ENCODE results near the gene PUM1. TPM values are rescaled to one million over a fixed set of nuclear protein-coding genes. Genes with fewer than 3 reads are reported as not detected.

Gene PUM1
- total and polyA plus RNA-seq, 9 donors: 36.3 to 125 (median 112) TPM

DNA sequence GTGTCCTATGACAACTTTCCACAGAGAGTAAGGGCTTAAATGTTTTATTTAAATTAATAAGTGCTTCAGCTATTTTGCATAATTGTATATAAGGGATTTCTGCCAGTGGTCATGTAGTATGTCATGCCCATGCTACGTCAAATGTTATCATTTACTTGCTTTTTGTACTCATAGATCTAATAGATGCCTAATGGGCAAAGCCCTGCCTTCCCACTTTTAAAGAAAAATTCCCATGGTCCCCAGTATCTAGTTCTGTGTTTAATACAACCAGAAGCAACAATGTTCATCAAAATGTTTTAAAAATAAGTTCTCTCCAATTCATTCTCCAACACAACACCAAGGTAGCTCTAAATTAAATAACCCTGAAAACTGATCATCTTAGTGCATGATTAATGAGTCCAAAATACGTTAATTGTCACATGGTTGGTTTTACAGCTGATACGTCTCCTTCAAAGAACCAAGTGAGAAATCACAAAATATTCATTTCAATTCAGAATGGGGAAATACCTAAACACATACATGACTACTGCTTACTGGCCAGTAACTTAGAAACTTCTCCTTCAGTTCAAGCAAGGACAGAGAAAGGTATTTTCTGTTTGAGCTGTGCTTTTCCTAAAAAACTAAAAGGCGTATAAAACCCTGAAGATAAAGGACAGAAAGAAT is 107.8 kb downstream of the PUM1 start:
- Histone ChIP-seq H3K4me1 (ENCODE audit: insufficient read depth) (peaks cover 3% of the 10 kb centered on the region), H3K36me3 (no peaks in the 10 kb centered on the region), H3K27ac (no peak overlapping the region), H3K27me3 (no peaks in the 10 kb centered on the region), H3K4me3 (no peak overlapping the region), H3K9me3 (no peaks in the 10 kb centered on the region)
- intact Hi-C loops (cut with DNase I): no loop called here
- DNase-seq: no peak
- TF ChIP-seq POLR2A (IDR thresholded peaks at IDR 0.05) (no peak), EP300 (IDR thresholded peaks at IDR 0.05) (no peak)
- TF ChIP-seq, protein P1, sequence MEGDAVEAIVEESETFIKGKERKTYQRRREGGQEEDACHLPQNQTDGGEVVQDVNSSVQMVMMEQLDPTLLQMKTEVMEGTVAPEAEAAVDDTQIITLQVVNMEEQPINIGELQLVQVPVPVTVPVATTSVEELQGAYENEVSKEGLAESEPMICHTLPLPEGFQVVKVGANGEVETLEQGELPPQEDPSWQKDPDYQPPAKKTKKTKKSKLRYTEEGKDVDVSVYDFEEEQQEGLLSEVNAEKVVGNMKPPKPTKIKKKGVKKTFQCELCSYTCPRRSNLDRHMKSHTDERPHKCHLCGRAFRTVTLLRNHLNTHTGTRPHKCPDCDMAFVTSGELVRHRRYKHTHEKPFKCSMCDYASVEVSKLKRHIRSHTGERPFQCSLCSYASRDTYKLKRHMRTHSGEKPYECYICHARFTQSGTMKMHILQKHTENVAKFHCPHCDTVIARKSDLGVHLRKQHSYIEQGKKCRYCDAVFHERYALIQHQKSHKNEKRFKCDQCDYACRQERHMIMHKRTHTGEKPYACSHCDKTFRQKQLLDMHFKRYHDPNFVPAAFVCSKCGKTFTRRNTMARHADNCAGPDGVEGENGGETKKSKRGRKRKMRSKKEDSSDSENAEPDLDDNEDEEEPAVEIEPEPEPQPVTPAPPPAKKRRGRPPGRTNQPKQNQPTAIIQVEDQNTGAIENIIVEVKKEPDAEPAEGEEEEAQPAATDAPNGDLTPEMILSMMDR (IDR thresholded peaks at IDR 0.05): no peak
- WGBS, 3 donors: 84 to 89% (median 88%) methylated on average over 4 of the region's 4 CpGs

DNA sequence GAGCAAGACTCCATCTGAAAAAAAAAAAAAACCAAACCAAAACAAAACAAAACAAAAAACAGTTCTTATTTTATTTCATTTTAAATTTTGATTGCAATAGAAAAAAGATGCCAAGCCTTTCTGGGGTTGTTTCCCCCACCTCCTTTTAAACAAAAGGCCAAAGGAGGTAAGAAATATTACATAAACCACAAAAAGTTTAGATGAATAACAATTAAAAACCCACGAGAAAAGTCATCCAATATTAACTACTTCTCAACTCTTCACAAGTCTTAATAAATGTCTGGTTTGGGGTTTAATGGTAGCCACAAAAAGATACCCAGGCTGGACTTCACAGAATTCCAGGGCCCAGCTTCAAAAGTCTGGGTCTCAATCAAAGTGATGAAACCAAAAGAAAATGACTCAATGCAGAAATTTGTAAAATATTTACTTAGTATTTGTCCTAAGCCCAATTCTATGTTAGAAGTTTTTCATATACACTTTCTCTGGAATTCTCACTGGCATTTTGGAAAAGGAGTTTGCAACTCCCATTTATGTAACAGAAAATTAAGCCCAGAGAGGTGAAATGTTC is 110.0 kb downstream of the PUM1 start:
- TF ChIP-seq, protein P1 (IDR thresholded peaks at IDR 0.05): no peak
- TF ChIP-seq EP300 (IDR thresholded peaks at IDR 0.05) (no peak), POLR2A (IDR thresholded peaks at IDR 0.05) (no peak)
- WGBS, 3 donors: 10 to 16% (median 14%) methylated on average over 1 of the region's 1 CpG
- no peak for DNase-seq
- Histone ChIP-seq H3K36me3 (no peaks in the 10 kb centered on the region), H3K4me1 (ENCODE audit: insufficient read depth) (peaks cover 3% of the 10 kb centered on the region), H3K27me3 (no peaks in the 10 kb centered on the region), H3K27ac (no peak overlapping the region), H3K9me3 (no peaks in the 10 kb centered on the region), H3K4me3 (no peak overlapping the region)
- intact Hi-C loops (cut with DNase I): no loop called here

DNA sequence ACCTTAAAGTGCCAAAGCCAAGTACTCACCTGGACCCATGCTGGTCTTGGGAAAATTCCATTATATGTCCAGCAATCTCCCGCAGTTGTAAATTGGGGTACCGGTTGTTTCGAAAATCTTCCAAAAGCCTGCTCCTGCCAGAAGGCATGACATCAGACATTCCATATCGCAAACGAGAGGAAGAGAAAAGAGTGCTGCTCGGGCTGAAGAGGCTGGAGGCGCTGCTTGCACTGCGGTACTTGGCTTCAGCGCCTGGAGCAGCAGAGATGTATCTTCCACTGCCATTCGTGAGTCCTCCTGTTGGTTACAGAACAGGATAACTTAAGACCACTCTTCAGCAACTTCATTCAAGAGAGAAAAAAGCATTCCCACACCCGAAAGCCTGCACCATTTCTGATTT is 111.8 kb downstream of the PUM1 start:
- no peaks in the 10 kb centered on the region for H3K27me3 ChIP-seq
- H3K36me3 ChIP-seq: no peaks in the 10 kb centered on the region
- DNase-seq: no peak
- 92 to 93% (median 92%) methylated on average over 11 of the region's 11 CpGs for WGBS, 3 donors
- intact Hi-C loops (cut with DNase I): no loop called here
- H3K27ac ChIP-seq: no peak overlapping the region
- H3K9me3 ChIP-seq: no peaks in the 10 kb centered on the region
- TF ChIP-seq EP300 (IDR thresholded peaks at IDR 0.05): no peak
- H3K4me1 ChIP-seq (ENCODE audit: insufficient read depth): peaks cover 3% of the 10 kb centered on the region
- H3K4me3 ChIP-seq: no peak overlapping the region

DNA sequence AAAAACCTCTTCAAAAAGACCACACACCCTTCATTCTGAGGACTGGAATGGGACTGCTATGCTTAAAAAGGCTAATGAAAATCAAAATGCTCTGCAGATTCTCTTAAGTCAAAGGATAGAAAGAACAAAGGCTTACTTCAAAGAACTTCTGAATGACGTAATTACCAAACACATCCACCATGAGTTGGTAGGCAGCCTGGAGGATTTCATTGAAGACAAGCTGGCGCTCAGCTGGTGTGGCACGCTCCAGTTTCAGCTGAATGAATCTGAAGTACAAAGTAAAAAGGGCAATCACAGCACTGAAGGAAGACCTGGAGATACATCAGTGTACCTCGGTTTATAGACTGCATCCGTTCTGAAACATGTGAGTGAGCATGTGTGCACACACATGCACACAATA is 113.4 kb downstream of the PUM1 start:
- 88 to 93% (median 92%) methylated on average over 5 of the region's 5 CpGs for WGBS, 3 donors
- DNase-seq: no peak
- Histone ChIP-seq H3K36me3 (no peaks in the 10 kb centered on the region), H3K4me3 (no peak overlapping the region), H3K27ac (no peak overlapping the region), H3K4me1 (ENCODE audit: insufficient read depth) (peaks cover 2% of the 10 kb centered on the region), H3K27me3 (no peaks in the 10 kb centered on the region), H3K9me3 (no peaks in the 10 kb centered on the region)
- TF ChIP-seq, protein P1 (IDR thresholded peaks at IDR 0.05): no peak
- TF ChIP-seq POLR2A (IDR thresholded peaks at IDR 0.05): no peak
- TF ChIP-seq EP300 (IDR thresholded peaks at IDR 0.05): no peak
- intact Hi-C loops (cut with DNase I): no loop called here

DNA sequence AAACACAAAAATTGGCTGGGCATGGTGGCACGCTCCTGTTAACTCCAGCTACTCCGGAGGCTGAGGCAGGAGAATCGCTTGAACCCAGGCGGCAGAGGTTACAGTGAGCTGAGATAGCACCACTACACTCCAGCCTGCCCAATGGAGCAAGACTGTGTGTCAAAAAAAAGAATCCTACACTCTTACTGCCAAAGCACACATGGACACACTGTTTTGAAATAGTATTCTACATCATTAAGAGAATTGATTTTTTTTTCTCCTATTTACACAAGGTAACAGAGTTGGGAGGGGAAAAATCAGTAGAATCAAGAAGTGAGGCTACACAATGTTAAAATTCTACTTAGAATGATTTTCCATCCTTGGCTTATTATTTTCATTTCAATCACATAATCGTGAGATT is 114.8 kb downstream of the PUM1 start:
- WGBS, 3 donors: 95 to 98% (median 96%) methylated on average over 5 of the region's 5 CpGs
- H3K9me3 ChIP-seq: no peaks in the 10 kb centered on the region
- TF ChIP-seq EP300 (IDR thresholded peaks at IDR 0.05): no peak
- no peaks in the 10 kb centered on the region for H3K36me3 ChIP-seq
- H3K27me3 ChIP-seq: no peaks in the 10 kb centered on the region
- H3K27ac ChIP-seq: no peak overlapping the region
- intact Hi-C loops (cut with DNase I): no loop called here
- H3K4me1 ChIP-seq (ENCODE audit: insufficient read depth): no peaks in the 10 kb centered on the region
- no peak for DNase-seq
- H3K4me3 ChIP-seq: no peak overlapping the region
